K562 (cell line): Measurements from ENCODE around the gene PLPP4.

Experiments used
- CREM ChIP-seq: IDR thresholded peaks from 2 replicates; pipeline ENCODE4 v1.6.1; 2014; ENCODE audit warnings: antibody characterized with exemption, low read depth
- DPF2 ChIP-seq: fragments of 450-650 bp; IDR thresholded peaks from 2 replicates; pipeline ENCODE4 v1.6.1; 2016
- HDAC2 ChIP-seq: fragments of 450-650 bp; IDR thresholded peaks from 2 replicates; pipeline ENCODE4 v1.6.1; 2016; ENCODE audit warnings: mild to moderate bottlenecking
- NBN ChIP-seq: fragments of 450-650 bp; IDR thresholded peaks from 2 replicates; pipeline ENCODE4 v1.6.1; 2016; ENCODE audit warnings: low read depth, mild to moderate bottlenecking
- RFX5 ChIP-seq: IDR thresholded peaks from 2 replicates; pipeline ENCODE4 v1.6.1; 2011; ENCODE audit warnings: low read depth, mild to moderate bottlenecking, improper control_type of control experiment, low read length
- ZBED1 ChIP-seq: IDR thresholded peaks from 2 replicates; pipeline ENCODE4 v1.6.1; 2014
- ZNF699 ChIP-seq: fragments of 250-450 bp; sonication (Bioruptor Pico); IDR thresholded peaks from 2 replicates; pipeline ENCODE4 v1.8.0; 2021; ENCODE audit warnings: mild to moderate bottlenecking, moderate library complexity; ENCODE audit not compliant: insufficient replicate concordance

GRCh38 chr10:120459185-120459584 lies 2.2 kb downstream of the PLPP4 start:
- TF ChIP-seq HDAC2, result no peak
- TF ChIP-seq RFX5, result no peak
- TF ChIP-seq ZNF699, result no peak
- TF ChIP-seq ZBED1, result no peak
- no peak for TF ChIP-seq DPF2
- TF ChIP-seq CREM, result no peak
- TF ChIP-seq NBN, result no peak
